ENCODE data around the gene NDUFA13.
A peak's percentile ranks its signal among the peaks of the same experiment; 100 is the strongest.

NDUFA13 gene

DNA sequence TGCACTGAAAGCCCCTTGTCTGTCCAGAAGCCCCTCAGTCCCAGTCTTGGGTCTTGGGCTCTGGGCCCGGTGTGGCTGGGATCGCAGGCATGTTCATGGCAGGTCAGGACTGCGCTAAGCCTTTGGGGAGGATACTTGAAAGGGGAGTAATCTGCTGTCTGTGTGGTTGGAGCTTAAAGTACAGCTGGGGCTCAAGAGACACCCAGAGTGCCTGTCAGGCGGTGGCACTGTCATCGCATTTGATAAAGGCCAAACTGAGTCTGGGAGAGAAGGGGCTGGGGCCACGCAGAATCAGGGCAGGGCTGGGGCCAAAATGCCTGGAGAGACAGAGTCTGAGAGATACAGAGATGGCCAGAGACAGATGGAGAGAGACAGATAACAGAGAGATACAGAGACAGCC, 17.8 kb downstream of the NDUFA13 start:
- DNase-seq (ENCODE audit: low spot score), result no peak

DNA sequence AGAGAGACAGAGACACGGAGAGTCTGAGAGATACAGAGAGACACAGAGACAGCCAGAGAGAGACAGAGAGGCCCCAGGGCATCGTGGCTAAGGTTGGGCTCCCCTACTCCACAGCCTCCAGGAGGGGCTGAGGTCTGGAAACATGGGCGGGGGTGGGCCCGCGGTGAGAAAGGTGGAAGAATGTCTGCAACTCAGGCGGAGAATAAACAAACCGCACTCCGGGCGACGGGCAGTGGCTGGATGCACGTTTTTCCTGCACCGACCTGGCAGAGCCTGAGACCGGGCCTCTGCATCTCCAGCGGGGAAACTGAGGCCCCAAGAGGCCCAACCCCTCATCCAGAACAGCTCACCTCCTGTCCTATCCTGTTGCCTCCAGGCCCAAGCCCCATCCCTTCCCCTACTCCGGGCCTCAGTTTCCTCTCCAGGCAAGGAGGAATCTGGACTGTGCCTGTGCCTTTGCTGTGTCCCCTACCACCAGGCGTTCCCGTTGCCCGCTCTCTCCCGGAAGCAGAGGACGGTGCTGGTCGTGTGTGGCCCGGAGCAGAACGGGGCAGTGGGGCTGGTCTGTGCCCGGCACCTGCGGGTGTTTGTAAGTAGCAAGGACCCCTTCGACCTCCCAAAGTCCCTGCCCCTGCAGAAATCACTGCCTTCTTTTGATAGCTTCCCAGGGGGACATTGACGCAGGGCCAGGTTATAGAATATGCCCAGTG, 18.7 kb downstream of the NDUFA13 start:
- DNase-seq (ENCODE audit: low spot score), result no peak

DNA sequence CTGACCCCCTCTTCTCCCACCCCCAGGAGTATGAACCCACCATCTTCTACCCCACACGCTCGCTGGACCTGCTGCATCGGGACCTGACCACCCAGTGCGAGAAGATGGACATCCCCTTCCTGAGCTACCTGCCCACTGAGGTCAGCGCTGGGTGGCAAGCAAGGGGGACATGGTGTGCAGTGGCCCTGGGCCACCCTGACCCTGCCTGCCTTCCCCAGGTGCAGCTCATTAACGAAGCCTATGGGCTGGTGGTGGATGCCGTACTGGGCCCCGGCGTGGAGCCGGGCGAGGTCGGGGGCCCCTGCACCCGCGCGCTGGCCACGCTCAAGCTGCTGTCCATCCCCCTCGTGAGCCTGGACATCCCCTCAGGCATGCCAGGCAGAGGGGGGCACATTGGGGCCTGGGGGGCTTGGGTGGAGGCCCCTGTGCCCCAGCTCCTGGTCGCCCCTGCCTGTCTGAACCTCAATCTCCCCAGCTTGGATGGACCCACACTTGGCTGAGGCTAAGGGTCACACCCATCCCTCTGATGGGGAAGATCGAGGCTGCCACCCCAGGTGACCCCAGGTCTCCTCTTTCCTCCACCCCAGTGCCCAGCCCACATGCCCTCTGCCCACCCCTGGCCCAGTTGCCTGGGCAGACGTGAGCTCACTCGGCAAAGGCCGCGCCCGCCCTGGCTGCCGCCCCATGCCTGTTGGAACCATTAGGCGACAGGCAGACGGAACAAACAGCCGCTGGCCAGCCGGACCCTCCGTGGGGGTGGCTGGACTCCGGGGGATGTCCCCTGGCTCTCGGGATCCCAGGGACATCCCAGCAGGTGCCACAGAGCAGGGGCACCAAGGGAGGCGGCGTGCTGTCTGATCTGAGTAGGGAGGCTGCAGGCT, 19.5 kb downstream of the NDUFA13 start:
- DNase-seq (ENCODE audit: low spot score), result no peak

DNA sequence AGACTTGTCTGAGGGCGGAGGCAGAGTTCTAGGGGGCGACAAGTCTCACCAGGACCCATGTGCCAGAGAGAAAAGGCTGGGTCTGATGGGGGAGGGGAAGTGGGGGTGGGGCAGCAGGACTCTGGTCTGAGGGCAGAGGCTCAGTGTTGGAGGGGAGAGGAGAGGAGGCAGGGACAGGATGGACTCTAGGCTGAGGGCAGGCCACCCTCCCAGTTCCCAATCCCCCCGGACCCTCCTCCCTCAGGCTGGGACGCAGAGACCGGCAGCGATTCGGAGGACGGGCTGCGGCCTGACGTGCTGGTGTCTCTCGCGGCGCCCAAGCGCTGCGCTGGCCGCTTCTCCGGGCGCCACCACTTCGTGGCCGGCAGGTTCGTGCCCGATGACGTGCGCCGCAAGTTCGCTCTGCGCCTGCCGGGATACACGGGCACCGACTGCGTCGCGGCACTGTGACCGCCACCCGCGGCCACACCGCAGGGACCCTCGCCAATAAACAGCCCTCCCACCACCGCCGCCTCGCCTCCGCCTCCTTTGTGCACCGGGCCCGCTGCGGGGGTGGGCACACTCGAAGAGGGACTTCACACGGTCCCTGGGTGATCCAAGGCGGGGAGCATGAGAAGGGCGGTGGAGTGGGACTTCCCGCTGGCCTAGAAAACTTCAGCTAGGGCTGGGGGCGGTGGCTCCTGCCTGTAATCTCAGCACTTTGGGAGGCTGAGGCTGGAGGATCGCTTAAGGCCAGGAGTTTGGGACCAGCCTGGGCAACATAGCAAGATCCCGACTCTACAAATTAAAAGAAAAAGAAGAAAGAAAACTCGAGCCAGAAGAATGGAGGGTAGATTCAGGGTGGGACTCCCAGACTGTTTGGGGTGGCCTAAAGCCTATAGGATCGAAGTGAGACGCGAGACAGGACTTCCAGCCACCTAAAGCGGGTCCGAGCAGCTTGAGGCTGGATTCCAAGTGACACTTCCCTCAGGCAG, 21.3 kb downstream of the NDUFA13 start:
- no peak for DNase-seq (ENCODE audit: low spot score)

DNA sequence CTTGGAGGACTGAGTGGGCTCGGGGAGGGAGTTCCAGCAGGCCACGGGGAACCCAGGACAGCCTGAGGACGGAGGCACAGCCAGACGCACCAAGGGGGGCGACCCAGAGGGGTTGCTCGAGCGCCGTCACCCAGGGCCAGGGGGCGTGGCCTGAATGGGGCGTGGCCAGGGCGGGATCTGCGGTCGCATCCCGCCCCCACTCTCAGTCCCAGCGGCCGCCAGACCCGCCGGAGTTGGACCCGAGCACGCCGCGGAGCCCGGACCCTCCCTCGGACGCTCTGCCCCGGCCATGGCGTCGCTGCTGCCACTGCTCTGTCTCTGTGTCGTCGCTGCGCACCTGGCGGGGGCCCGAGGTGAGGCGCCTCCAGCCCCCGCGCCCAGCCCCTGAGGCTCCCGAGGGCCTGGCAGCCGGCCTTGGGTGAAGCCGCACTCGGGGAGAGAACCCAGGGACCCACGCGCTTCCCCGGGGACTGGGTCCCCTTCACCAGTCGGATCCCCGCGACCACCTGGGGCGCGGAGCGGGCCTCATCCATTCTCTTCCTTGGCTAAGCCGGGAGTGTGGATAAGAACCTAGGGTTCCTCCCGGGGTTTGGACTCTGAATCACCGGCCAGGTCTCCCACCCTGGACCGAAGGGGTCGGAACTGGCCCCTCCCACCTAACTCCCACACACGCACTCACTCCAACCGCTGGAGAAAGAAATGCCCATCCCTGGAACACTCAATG, 22.2 kb downstream of the NDUFA13 start, which contains the start of gene CILP2:
Gene CILP2, plus strand, starts transcription at position 205 of the 724 bp plus-strand sequence. Its CDS starts 85 bp downstream, at position 290.
- DNase-seq (ENCODE audit: low spot score), result no peak

DNA sequence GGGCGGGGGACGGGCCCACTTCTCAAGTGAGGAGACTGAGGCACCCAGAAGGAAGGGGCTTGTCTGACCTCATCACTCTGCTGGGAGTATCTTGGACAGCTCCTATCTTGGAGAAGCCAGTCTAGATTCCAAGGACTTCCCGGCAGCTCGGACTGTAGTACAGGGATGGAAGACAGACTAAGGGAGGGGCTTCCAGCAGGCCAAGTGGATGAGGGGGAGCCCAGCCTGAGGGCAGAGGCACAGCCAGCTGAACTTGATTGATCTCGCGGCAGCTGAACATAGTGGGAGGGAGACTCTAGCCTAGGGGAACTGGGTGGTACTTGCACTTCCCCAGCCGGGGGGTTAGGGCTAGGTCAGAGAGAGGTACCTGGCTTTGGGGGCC, 22.8 kb downstream of the NDUFA13 start:
- no peak for DNase-seq (ENCODE audit: low spot score)

DNA sequence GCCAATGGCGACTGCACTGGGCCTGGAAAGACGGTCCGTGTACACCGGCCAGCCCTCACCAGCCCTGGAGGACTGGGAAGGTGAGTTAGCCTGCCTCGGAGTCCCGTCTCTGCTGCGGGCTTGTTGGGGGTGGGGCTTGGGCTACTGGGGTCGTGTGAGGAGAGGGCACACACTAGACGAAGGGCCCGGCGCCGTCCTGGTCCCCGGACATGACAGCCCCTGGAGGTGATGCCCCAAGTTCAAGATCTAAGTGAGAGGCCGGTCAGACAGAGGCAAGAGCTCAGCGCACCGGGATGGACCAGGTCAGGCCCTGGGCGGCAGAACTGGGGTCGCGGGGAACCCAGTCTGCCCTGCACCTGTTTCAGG, 23.7 kb downstream of the NDUFA13 start:
- no peak for DNase-seq (ENCODE audit: low spot score)

DNA sequence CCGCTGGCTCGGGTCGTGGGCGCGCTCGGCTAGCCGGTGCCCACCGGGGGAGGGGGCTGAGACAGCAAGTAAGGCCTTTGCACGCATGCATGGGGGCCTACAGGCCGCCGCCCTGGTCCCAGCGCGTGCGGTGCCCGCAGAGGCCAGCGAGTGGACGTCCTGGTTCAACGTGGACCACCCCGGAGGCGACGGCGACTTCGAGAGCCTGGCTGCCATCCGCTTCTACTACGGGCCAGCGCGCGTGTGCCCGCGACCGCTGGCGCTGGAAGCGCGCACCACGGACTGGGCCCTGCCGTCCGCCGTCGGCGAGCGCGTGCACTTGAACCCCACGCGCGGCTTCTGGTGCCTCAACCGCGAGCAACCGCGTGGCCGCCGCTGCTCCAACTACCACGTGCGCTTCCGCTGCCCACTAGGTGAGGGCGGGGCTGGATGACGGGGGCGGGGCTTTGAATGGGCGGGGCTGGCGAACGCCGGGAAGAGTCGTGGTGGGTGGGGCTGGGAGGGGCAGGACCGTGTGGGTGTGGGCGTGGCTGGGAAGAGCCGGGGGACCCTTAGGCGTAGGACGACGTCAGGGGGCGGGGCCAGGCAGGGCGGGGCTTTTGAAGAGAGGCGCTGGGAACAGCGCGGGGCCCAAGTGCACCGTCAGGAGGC, 24.2 kb downstream of the NDUFA13 start:
- DNase-seq (ENCODE audit: low spot score), result peak; percentile 26

DNA sequence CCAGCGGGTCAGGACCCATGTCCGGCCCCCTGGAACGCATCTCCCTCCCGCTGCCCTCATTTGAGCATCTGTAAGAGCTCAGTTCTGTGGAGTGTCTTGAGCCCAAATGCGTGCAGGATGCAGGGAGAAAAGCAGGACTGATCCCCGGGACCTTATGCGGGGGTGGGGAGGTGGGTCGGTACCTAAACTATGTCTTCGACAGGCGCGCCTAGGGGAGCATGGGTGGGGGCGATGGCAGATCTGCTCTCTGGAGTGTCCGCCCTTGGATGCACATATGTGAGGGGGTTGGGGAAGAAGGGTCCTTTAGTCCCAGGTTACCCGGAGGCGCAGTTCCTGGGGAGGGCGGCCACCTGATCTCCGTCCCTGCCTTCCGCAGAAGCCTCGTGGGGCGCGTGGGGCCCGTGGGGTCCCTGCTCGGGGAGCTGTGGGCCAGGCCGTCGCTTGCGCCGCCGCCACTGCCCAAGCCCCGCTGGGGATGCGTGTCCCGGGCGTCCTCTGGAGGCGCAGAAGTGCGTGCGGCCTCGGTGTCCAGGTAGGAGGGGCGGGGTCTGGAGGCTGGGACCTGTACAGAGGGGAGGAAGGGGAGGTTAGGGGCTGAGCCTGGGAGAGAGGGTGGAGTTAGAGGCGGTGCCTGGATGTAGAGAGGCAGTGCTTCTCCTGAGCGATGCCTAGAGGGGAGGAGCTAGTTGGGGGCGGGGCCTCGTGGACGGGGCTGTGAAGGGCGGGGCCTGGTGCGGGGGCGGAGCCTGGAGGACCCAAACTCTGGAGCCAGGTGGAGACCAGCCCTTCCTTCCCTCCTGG, 24.9 kb downstream of the NDUFA13 start:
- DNase-seq (ENCODE audit: low spot score), result no peak

DNA sequence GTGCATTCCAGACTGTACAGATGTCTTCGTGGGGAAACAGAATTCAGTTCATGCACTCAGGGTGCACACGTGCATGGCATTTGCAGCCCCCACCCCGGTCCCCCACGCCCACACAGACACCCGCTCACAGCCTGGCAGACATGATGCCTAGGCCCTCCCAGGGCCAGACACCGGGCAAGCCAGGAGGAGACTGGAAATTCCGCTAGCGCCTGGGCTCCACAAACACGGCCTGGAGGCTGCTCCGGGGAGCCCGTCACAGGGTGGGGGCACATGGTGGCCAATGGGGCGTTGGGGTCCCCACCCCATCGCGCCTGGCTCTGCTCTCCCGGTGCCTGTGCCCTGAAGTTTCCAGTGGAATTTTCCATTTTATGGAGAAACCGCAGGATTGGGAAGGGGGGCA, 25.6 kb downstream of the NDUFA13 start:
- DNase-seq (ENCODE audit: low spot score), result no peak

DNA sequence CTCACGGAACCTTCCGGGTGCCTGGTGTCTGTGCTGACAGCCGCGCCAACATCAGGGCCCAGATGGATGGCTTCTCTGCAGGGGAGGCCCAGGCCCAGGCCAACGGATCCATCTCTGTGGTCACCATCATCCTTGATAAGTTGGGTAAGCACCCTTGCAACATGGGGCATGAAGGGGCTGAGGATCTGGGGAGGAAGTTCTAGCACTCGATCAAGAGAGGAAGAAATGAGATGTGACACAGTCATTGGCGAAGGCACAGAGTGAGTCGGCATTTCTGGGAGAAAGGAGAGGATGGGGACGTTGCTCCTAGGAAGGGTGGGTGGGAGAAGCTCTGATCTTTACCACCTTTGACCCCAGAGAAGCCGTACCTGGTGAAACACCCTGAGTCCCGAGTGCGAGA, 26.5 kb downstream of the NDUFA13 start:
- no peak for DNase-seq (ENCODE audit: low spot score)

DNA sequence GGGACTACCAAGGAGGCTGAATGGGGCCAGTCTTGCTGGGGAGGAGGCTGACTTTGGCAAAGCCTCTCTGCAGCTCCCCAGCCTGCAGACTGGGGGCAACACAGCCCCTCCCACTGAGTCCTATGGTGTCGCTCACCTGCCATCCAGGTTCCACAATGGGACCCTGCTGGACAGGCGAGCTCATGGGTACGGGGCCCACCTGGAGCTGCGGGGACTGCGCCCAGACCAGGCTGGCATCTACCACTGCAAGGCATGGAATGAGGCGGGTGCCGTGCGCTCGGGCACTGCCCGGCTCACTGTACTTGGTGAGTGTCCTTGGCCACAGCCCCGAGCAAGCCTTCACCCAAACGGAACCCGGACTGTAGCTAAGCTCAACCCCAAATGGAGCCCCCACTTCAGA, 27.1 kb downstream of the NDUFA13 start:
- no peak for DNase-seq (ENCODE audit: low spot score)

DNA sequence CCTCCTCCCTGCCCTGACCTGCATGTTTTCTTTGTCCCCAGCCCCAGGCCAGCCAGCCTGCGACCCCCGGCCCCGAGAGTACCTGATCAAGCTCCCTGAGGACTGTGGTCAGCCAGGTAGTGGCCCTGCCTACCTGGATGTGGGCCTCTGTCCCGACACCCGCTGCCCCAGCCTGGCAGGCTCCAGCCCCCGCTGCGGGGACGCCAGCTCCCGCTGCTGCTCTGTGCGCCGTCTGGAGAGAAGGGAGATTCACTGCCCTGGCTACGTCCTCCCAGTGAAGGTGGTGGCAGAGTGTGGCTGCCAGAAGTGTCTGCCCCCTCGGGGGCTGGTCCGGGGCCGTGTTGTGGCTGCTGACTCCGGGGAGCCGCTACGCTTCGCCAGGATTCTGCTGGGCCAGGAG, 27.6 kb downstream of the NDUFA13 start:
- DNase-seq (ENCODE audit: low spot score), result no peak

DNA sequence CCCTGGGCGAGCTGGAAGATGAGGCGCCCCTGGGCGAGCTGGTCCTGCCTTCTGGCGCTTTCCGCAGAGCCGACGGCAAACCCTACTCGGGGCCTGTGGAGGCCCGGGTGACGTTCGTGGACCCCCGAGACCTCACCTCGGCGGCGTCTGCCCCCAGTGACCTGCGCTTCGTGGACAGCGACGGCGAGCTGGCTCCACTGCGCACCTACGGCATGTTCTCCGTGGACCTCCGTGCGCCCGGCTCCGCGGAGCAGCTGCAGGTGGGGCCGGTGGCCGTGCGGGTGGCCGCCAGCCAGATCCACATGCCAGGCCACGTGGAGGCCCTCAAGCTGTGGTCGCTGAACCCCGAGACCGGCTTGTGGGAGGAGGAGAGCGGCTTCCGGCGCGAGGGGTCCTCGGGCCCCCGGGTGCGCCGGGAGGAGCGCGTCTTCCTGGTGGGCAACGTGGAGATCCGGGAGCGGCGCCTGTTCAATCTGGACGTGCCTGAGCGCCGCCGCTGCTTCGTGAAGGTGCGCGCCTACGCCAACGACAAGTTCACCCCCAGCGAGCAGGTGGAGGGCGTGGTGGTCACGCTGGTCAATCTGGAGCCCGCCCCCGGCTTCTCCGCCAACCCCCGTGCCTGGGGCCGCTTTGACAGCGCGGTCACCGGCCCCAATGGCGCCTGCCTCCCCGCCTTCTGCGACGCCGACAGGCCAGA, 28.4 kb downstream of the NDUFA13 start:
- no peak for DNase-seq (ENCODE audit: low spot score)

DNA sequence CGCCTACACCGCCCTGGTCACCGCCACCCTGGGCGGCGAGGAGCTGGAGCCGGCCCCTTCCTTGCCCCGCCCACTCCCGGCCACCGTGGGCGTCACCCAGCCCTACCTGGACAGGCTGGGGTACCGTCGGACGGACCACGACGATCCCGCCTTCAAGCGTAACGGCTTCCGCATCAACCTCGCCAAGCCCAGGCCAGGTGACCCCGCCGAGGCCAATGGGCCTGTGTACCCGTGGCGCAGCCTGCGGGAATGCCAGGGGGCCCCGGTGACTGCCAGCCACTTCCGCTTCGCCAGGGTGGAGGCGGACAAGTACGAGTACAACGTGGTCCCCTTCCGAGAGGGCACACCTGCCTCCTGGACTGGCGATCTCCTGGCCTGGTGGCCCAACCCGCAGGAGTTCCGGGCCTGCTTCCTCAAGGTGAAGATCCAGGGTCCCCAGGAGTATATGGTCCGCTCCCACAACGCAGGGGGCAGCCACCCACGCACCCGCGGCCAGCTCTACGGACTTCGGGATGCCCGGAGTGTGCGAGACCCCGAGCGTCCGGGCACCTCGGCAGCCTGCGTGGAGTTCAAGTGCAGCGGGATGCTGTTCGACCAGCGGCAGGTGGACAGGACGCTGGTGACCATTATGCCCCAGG, 29.0 kb downstream of the NDUFA13 start:
- no peak for DNase-seq (ENCODE audit: low spot score)

DNA sequence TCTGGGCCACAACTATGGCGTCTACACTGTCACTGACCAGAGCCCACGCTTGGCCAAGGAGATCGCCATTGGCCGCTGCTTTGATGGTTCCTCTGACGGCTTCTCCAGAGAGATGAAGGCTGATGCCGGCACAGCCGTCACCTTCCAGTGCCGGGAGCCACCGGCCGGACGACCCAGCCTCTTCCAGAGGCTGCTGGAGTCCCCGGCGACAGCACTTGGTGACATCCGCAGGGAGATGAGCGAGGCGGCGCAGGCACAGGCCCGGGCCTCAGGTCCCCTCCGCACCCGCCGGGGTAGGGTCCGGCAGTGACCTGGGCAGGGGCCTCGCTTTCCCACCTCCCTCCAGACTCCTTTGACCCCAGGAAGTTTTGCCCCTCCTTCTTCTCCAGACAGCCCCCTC, 29.7 kb downstream of the NDUFA13 start:
- DNase-seq (ENCODE audit: low spot score), result no peak

DNA sequence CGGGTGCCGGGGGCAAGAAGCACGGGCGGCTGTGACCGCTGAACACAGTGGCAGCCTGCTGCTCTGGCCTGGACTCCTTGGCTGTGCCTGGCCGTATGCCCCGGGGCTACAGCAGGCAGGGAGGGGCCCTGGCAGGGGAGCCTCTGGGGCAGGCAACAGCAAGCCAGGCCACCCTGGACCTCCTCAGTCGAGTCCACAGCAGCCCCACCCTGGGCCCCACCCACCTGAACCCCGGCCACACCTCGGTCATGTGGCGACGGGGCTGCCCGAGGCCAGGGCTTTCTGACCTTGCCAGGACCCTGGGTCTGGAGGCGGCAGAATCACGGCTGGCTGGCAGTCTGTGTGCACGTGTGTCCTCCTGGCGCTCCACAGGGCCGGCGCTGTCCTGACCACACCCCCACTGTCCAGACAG, 30.7 kb downstream of the NDUFA13 start:
- DNase-seq (ENCODE audit: low spot score), result no peak

DNA sequence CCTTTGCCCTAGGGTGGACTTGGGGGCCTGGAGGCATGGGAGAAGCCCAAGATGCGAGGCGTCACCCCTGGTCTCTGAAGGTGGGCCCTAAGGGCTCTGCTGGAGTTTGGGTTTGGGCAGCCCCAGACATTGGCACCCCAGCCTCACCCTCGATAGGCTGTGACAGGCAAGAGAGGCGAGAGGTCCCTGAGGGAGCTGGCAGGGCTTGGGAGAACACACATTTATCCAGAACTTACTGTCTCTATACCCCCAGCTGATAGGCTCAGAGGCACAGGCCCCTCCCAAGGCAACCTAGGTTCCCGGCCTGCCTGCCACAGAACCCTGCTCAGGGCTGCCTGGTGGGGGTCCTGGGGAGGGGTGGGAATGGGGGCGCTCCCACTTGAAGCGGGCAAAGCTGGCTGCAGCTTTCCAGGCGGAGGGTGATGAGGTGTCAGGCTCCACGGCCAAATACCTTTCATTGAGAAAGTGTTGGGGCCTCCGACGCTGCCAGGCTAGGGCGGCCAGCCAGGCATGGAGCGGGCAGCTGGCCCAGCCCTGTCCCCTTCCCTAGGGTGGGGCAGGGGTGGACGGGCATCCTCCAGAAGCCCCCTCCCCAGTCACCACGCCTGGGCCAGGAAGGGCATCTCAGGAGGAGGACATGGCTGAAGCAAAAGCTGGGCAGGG, 31.8 kb downstream of the NDUFA13 start:
- DNase-seq (ENCODE audit: low spot score), result no peak

Measured in kidney capillary endothelial cell (primary cell).